Measurements from ENCODE around the gene DMXL1.
A peak's percentile ranks its signal among the peaks of the same experiment; 100 is the strongest.

DMXL1 gene, protein sequence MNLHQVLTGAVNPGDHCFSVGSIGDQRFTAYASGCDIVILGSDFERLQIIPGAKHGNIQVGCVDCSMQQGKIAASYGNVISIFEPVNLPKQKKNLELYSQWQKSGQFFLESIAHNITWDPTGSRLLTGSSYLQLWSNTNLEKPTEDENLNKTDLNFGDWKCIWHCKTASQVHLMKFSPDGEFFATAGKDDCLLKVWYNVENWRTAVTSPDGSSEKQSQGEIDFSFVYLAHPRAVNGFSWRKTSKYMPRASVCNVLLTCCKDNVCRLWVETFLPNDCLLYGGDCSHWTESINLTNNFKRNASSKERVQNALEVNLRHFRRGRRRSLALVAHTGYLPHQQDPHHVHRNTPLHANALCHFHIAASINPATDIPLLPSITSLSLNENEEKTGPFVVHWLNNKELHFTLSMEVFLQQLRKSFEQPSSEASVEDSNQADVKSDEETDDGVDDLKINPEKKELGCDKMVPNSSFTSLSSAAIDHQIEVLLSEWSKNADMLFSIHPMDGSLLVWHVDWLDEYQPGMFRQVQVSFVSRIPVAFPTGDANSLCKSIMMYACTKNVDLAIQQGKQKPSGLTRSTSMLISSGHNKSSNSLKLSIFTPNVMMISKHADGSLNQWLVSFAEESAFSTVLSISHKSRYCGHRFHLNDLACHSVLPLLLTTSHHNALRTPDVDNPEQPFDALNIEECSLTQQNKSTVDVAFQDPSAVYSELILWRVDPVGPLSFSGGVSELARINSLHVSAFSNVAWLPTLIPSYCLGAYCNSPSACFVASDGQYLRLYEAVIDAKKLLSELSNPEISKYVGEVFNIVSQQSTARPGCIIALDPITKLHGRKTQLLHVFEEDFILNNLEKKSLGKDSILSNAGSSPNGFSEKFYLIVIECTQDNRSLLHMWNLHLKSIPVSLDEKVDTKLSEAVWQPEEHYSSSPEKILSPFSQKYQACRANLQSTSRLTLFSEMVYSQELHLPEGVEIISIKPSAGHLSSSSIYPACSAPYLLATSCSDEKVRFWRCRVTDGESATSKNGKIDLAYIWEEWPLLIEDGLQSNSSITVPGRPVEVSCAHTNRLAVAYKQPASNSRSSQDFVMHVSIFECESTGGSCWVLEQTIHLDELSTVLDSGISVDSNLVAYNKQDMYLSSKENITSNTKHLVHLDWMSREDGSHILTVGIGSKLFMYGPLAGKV (N-terminal part only)

GRCh38 chr5:119070828-119071560 is at the start of gene DMXL1:
DMXL1 (plus strand) TSS chr5:119071087; CDS start chr5:119071570, 483 bp downstream.
- DNase-seq, result peak; percentile 100

GRCh38 chr5:119021149-119021732 is 49.6 kb upstream of the DMXL1 start:
- DNase-seq, result no peak

DNA sequence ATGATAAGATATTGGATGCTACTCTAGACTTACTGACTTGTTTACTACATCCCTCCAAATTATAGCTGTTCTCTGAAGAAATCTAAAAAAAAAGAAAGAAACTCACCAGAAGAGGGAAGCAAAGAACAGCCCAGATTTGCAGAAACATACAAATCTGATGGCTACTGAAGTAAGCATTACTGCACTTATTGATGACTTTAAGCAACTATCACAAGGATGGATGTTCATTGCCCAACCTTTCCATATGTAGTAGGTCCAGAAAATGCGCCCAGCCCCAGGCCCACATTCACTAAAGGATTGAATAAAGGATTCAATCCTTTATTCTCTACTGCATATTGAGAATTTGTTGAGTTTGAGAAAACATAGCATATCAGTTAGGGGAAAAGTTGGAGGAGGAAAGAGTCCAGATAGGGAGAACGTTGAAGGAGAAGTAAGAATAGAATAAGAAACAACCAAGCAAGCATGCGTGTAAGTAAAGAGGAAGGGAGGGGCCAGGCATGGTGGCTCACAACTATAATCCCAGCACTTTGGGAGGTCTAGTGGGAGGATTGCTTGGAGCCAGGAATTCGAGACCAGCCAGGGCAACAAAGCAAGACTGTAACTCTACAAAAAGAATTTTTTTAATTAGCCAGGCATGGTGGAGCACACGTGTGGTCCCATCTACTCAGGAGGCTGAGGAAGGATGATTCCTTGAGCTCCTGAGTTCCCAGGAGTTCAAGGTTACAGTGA is 48.7 kb upstream of the DMXL1 start:
- peak; percentile 37 for DNase-seq

GRCh38 chr5:119022773-119023172 is 48.1 kb upstream of the DMXL1 start:
- no peak for DNase-seq

GRCh38 chr5:119028575-119028974 is 42.3 kb upstream of the DMXL1 start:
- DNase-seq, result no peak

- DNase-seq, result peak; percentile 25
These were observed 39.6 kb upstream of the DMXL1 start for GRCh38 chr5:119031011-119031886.

GRCh38 chr5:119031905-119032304 is 39.0 kb upstream of the DMXL1 start:
- no peak for DNase-seq

DNA sequence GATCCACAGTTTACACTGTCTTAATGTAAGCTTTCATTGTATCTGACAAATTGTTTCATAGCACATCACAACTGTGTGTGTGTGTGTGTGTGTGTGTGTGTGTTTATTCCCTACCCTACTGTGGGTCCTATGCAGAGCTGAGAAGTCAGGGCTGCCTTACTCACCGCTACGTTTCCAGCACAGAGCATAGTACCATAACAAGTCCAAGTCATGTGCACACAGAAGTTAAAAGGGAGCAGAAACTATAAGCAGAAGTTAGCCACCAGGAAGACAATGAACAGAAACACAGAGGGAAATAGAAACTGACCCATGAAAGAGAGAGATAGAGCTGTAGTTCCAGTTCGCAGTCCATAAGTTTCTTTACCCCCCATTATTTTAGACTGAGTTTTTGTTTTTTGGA is 38.2 kb upstream of the DMXL1 start:
- no peak for DNase-seq

DNA sequence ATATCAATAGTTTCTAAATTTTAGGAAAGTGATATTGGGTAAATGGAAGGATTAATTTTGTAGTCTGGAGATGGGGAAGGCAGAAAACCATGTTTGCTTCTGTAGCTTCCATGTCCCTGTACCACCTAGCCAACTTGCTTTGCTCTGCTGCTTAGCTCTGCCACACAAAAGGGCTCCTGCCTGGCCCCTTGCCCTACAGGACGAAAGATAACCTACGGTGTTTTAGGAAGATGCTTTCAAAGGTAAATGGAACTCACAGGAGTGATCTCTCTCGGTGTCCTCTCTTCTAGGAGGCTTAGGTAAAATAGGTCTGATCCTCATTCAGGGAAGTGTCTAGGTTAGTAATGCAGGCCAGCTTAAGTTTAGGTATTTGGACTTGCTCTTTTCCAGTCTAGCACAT is 37.8 kb upstream of the DMXL1 start:
- no peak for DNase-seq

- no peak for DNase-seq
These were observed 34.7 kb upstream of the DMXL1 start for GRCh38 chr5:119036101-119036762.

DNA sequence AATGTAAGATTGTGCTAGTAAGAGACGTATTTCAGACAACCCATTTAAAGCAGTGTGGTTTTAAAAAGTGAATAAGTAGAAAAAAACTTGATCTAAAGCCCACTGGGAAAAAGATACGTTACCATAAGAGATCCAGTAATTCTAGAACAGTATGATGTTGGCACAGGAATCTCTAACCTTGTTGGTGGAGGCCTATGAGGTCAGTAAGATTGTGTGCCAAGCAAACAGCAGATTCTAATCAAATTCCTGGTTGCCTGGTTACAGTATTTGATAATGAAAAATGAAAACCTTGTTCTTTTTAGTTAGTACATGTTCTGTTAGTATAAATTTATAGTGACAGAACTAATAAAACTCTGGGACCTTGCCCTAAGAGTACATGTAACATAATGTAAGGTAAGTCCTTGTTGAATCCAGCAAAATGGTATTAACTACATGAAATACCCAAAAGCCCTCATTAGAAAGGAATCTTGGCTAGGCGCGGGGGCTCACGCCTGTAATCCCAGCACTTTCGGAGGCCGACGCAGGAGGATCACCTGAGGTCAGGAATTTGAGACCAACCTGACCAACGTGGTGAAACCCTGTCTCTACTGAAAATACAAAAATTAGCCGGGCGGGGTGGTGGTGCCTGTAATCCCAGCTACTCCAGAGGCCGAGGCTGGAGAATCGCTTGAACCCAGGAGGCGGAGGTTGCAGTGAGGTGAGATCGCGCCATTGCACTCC is 33.2 kb upstream of the DMXL1 start:
- DNase-seq, result no peak

GRCh38 chr5:119048246-119048645 is 22.6 kb upstream of the DMXL1 start:
- DNase-seq, result no peak

DNA sequence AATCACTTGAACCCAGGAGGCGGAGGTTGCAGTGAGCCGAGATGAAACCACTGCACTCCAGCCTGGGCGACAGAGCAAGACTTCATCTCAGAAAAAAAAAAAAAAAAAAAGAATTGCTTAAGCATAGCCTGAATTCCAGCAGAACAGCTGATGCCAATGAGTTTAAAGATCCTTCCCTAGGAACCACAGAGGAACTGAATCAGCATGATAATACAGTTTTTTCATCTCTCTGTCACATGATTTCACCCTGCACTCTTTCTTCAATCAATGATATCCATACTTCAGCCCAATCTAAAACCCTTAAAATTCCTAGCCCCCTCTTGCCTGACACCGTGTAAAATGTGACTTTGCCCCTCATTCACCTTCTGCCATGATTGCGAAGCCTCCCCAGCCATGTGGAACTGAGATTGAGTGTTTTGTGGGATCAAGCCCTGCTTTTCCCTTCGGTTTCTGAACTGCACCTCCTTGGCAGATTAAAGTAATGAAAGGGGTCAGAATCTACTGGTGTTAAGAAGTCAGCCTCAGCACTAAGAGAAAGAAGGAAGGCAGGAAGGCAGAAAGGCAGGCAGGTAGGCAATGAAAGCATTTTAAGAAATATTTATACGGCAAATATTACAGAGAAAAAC is 20.9 kb upstream of the DMXL1 start:
- no peak for DNase-seq

DNA sequence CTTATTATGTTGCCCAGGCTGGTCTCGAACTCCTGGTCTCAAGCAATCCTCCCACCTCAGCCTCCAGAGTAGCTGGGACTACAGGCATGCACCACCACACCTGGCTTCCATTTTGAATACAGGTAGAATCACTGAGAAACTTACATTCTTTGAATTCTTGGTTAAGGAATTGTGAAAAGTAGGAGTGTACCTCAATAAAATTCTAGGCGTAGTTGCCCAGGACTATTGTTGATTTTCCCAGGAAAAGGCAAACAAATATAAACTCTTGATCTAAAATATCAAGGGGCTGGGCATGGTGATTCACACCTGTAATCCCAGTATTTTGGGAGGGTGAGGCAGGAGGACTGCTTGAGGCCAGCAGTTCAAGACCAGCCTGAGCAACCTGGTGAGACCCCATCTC is 16.8 kb upstream of the DMXL1 start:
- no peak for DNase-seq

DNA sequence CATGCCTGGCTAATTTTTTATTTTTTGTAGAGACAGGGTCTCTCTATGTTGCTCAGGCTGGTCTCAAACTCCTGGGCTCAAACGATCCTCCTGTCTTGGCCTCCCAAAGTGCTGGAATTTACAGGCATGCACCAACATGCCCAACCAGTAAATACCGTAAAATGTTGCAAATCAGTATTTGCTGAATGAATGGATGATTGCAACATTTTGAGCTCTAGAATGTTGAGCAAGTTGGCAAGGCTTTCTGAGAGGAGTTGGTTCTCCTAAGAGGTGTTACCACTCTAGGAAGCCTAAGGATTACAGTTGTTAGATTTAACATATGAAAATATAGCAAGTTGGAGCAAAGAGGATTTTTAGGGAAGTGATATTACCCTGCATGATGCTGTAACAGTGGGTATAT is 15.6 kb upstream of the DMXL1 start:
- no peak for DNase-seq

DNA sequence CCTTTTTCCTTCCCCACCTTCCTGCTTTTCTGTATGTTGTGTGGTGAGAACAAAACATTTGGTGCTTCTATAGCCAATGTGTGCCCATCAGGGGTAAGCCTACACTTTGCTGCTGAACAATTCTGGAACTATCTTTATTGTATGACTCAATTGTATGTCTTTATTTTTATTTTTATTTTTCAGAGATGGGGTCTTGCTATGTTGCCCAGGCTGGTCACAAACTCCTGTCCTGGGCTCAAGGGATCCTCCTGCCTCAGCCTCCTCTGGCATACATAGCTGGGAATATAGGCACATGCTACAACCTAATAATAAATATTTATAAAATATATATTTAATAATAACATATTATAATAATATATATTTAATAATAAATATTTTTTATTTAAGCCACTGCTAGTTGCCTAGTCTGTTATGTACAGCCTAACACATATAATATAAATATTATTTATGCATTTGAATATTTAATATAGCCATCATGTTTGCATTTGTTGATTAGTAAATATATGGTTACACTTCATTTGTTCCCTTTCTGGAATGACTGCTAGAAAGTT is 11.8 kb upstream of the DMXL1 start:
- DNase-seq, result no peak

- no peak for DNase-seq
These were observed 11.1 kb upstream of the DMXL1 start for GRCh38 chr5:119059740-119060255.
